ENCODE measurements around the gene LGALS9. TPM values are rescaled to one million over a fixed set of nuclear protein-coding genes. Genes with fewer than 3 reads are reported as not detected.

LGALS9 gene
- total and polyA plus RNA-seq, 12 donors: 3.5 to 87.7 (median 44.4) TPM

DNA sequence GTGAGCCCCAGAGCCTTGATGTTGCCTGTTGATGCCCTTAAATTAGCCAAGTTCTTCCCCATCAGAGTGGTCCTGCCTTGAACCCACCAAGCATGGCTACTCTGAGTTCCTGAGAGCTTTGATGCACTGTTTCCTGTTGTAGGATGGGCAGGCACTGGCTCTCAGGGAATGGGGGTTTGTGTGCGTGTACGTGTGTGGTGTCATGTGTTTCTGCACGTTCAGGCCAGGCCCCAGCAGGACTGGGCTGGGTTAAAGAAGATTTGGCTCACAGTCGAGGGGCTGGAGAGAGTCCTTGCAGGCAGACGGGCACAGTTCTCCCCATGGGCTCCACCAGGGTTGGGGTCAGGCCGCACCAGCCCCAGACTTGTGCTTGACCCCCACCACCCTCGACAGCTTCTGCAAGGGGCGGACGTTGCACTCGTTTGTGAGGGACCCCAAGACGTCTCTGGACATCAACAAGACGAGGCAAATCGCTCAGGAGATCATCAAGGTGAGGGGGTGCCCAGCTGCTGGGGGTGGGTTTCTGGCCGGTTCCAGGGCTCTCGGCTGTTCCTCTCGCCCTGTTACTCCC lies 23.4 kb upstream of the LGALS9 start:
- Histone ChIP-seq H3K9me3 (replicated peaks in 1 of 3) (no peaks in the 10 kb centered on the region), H3K4me1 (replicated peaks in 1 of 2) (peaks cover 12 to 29% of the 10 kb centered on the region in 2 donors), H3K4me3 (no peak overlapping the region), H3K27ac (no peak overlapping the region), H3K36me3 (replicated peaks in 1 of 2) (peaks cover 0 to 63% of the 10 kb centered on the region in 2 donors), H3K27me3 (no peaks in the 10 kb centered on the region)
- WGBS, 4 donors: 90 to 91% (median 91%) methylated on average over 2 to 16 of the region's 16 CpGs
- intact Hi-C loops (cut with DNase I): loop anchor here in 1 of 2 donors (10.0 kb wide), 2 partner anchors 253 to 373 kb away; no protein-coding TSS in a partner anchor
- DNase-seq: no peak
- TF ChIP-seq POLR2A (IDR thresholded peaks at IDR 0.05): no peak
- TF ChIP-seq, protein P1, sequence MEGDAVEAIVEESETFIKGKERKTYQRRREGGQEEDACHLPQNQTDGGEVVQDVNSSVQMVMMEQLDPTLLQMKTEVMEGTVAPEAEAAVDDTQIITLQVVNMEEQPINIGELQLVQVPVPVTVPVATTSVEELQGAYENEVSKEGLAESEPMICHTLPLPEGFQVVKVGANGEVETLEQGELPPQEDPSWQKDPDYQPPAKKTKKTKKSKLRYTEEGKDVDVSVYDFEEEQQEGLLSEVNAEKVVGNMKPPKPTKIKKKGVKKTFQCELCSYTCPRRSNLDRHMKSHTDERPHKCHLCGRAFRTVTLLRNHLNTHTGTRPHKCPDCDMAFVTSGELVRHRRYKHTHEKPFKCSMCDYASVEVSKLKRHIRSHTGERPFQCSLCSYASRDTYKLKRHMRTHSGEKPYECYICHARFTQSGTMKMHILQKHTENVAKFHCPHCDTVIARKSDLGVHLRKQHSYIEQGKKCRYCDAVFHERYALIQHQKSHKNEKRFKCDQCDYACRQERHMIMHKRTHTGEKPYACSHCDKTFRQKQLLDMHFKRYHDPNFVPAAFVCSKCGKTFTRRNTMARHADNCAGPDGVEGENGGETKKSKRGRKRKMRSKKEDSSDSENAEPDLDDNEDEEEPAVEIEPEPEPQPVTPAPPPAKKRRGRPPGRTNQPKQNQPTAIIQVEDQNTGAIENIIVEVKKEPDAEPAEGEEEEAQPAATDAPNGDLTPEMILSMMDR (IDR thresholded peaks at IDR 0.05): no peak

DNA sequence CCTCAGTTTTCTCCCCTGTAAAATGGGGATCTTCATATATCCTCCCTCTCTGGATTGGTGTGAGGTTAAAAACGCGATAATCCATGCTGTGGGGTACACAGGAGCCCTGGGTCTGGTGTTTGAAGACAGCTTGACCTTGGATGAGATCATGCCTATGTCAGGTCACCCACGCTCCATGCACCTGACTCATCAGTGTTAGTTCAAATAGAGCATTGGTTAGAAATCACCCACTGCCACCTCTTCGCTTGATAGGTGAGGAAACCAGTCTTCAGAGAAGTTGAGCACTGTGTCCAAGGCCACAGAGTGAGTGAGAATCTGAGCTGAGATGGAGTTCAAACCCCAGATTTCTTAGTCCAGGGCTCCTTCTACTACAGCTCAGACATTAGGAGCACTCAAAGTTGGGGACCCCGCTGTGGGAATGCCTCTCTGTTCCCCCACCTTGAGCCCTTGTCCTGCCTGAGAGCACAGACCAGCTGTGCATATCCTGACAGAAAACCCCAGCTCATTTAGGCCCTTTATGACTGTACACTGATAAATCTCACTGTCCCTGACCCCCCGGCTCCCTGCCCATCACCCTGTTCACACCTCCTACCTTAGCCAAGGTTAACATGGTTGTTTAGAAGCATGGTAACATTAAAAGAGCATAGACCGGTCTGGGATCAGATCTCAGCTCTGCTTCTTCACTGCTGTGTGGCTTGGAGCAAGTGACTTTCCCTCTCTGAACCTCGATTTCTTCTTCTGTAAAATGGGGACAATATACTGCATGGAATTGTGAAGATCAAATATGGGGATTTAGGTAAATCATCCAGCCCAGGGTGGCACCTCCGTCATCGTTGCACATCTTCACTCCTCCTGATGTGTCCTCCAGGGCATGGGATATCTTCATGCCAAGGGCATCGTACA lies 22.4 kb upstream of the LGALS9 start:
- Histone ChIP-seq H3K4me1 (replicated peaks in 1 of 2) (peaks cover 15 to 34% of the 10 kb centered on the region in 2 donors), H3K4me3 (no peak overlapping the region), H3K27ac (no peak overlapping the region), H3K36me3 (replicated peaks in 1 of 2) (peaks cover 0 to 63% of the 10 kb centered on the region in 2 donors), H3K27me3 (no peaks in the 10 kb centered on the region), H3K9me3 (replicated peaks in 1 of 3) (no peaks in the 10 kb centered on the region)
- 74 to 80% (median 77%) methylated on average over 11 of the region's 11 CpGs for WGBS, 4 donors
- TF ChIP-seq, protein P1 (IDR thresholded peaks at IDR 0.05): no peak
- no peak for TF ChIP-seq POLR2A (IDR thresholded peaks at IDR 0.05)
- DNase-seq: peak in 1 of 7 donors; percentile 27
- intact Hi-C loops (cut with DNase I): loop anchor here in 1 of 2 donors (10.0 kb wide), 2 partner anchors 254 to 374 kb away; no protein-coding TSS in a partner anchor

DNA sequence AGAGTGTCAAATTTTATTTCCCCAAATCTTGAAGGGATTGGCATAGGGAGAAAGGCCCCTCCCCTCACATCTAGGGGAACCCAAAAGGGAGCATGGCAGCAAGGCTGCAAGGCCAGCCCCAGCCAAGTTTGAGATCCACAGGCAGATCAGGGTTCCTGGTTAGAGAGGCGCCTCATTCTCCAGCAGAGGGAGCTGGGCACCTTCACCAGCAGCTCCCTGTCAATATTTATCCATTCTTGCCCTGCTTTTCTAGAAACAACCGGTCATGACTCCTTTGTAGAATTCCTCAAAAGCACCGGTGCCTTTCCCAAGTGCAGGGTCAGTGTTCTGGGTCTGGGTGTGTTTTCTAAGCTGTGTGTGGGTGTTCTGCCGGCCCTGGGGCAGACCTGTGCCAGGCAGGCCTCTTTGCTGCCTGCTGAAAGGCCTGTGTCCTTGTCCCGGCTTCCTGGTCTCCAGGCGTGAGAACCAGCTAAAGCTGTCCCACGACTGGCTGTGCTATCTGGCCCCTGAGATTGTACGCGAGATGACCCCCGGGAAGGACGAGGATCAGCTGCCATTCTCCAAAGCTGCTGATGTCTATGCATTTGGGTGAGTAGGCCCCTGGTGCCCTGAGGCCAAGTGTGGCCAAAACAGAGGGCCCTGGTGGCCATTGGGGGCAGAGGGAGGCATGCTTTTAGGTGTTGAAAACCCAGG lies 21.2 kb upstream of the LGALS9 start:
- Histone ChIP-seq H3K9me3 (replicated peaks in 1 of 3) (no peaks in the 10 kb centered on the region), H3K27me3 (no peaks in the 10 kb centered on the region), H3K36me3 (replicated peaks in 1 of 2) (peaks cover 0 to 63% of the 10 kb centered on the region in 2 donors), H3K4me3 (no peak overlapping the region), H3K27ac (peak overlapping the region in 3 of 5 donors; percentile 33 to 60 (median 33)), H3K4me1 (replicated peaks in 1 of 2) (peaks cover 15 to 34% of the 10 kb centered on the region in 2 donors)
- no peak for TF ChIP-seq POLR2A (IDR thresholded peaks at IDR 0.05)
- TF ChIP-seq, protein P1 (IDR thresholded peaks at IDR 0.05): peak; percentile 64 to 88 (median 80)
- intact Hi-C loops (cut with DNase I): loop anchor here (2.0 to 10.0 kb wide), 4 partner anchors 41 to 375 kb away; no protein-coding TSS in a partner anchor
- WGBS, 4 donors: 25 to 49% (median 39%) methylated on average over 2 to 11 of the region's 11 CpGs
- peak; percentile 68 to 88 (median 77) for DNase-seq

All from adrenal gland (tissue), 12 donors.